Measurements from ENCODE around the gene NRF1.

The NRF1 gene

GRCh38 chr7:129784437-129784782 lies 172.9 kb downstream of the NRF1 start:
- peak overlapping the region in 5 of 11 experiments; percentile 61 to 95 (median 73); a peak in 9 of 22 replicates for H3K4me2 ChIP-seq
- H3K9me3 ChIP-seq (replicated peaks in 1 of 11) = peaks cover 0 to 8% (median 0%) of the 10 kb centered on the region in 11 experiments; a peak in 3 of 22 replicates
- H3K27ac ChIP-seq = no peak overlapping the region
- peaks cover 82 to 97% (median 94%) of the 10 kb centered on the region in 11 experiments for H3K27me3 ChIP-seq
- H3K9ac ChIP-seq = no peak overlapping the region
- no peak for TF ChIP-seq Cebpa-rat (IDR thresholded peaks at IDR 0.05)
- H3K36me3 ChIP-seq = no peaks in the 10 kb centered on the region
- H3K4me3 ChIP-seq = peak overlapping the region in 2 of 10 experiments; percentile 53 to 54; a peak in 1 of 20 replicates
- H4K20me1 ChIP-seq = peaks cover 0 to 71% (median 64%) of the 10 kb centered on the region in 11 experiments; a peak in 19 of 22 replicates
- H3K4me1 ChIP-seq = peaks cover 32 to 56% (median 41%) of the 10 kb centered on the region in 10 experiments

GRCh38 chr7:129784783-129785684 lies 173.5 kb downstream of the NRF1 start:
- TF ChIP-seq Cebpa-rat (IDR thresholded peaks at IDR 0.05) = no peak
- Histone ChIP-seq H3K27ac (no peak overlapping the region), H4K20me1 (peaks cover 0 to 66% (median 59%) of the 10 kb centered on the region in 11 experiments; a peak in 19 of 22 replicates), H3K4me3 (peak overlapping the region in 6 of 10 experiments; percentile 1 to 54 (median 35); a peak in 8 of 20 replicates), H3K36me3 (no peaks in the 10 kb centered on the region), H3K9me3 (replicated peaks in 1 of 11) (peaks cover 0 to 8% (median 0%) of the 10 kb centered on the region in 11 experiments; a peak in 3 of 22 replicates), H3K27me3 (peaks cover 76 to 91% (median 88%) of the 10 kb centered on the region in 11 experiments), H3K4me2 (peak overlapping the region in 10 of 11 experiments; percentile 4 to 95 (median 48); a peak in 17 of 22 replicates), H3K9ac (peak overlapping the region in 1 of 11 experiments; percentile 37; a peak in 2 of 22 replicates), H3K4me1 (peaks cover 28 to 51% (median 39%) of the 10 kb centered on the region in 10 experiments)

GRCh38 chr7:129785685-129786514 lies 174.4 kb downstream of the NRF1 start:
- no peaks in the 10 kb centered on the region for H3K36me3 ChIP-seq
- peaks cover 21 to 44% (median 32%) of the 10 kb centered on the region in 10 experiments for H3K4me1 ChIP-seq
- H3K9ac ChIP-seq = peak overlapping the region in 2 of 11 experiments; percentile 14 to 37; a peak in 4 of 22 replicates
- peaks cover 0 to 8% (median 0%) of the 10 kb centered on the region in 11 experiments; a peak in 3 of 22 replicates for H3K9me3 ChIP-seq (replicated peaks in 1 of 11)
- peaks cover 0 to 61% (median 52%) of the 10 kb centered on the region in 11 experiments; a peak in 19 of 22 replicates for H4K20me1 ChIP-seq
- peak overlapping the region in 9 of 11 experiments; percentile 4 to 95 (median 61); a peak in 15 of 22 replicates for H3K4me2 ChIP-seq
- peaks cover 67 to 82% (median 80%) of the 10 kb centered on the region in 11 experiments for H3K27me3 ChIP-seq
- TF ChIP-seq Cebpa-rat (IDR thresholded peaks at IDR 0.05) = no peak
- peak overlapping the region in 5 of 10 experiments; percentile 19 to 54 (median 38); a peak in 7 of 20 replicates for H3K4me3 ChIP-seq
- no peak overlapping the region for H3K27ac ChIP-seq

GRCh38 chr7:129786825-129787563 lies 175.5 kb downstream of the NRF1 start:
- no peaks in the 10 kb centered on the region for H3K36me3 ChIP-seq
- H3K4me1 ChIP-seq = peaks cover 11 to 34% (median 21%) of the 10 kb centered on the region in 10 experiments
- peaks cover 56 to 71% (median 69%) of the 10 kb centered on the region in 11 experiments for H3K27me3 ChIP-seq
- H3K27ac ChIP-seq = no peak overlapping the region
- no peak for TF ChIP-seq Cebpa-rat (IDR thresholded peaks at IDR 0.05)
- no peak overlapping the region for H3K4me3 ChIP-seq
- H3K9ac ChIP-seq = no peak overlapping the region
- peaks cover 0 to 52% (median 41%) of the 10 kb centered on the region in 11 experiments; a peak in 19 of 22 replicates for H4K20me1 ChIP-seq
- no peak overlapping the region for H3K4me2 ChIP-seq
- H3K9me3 ChIP-seq (replicated peaks in 1 of 11) = peaks cover 0 to 8% (median 0%) of the 10 kb centered on the region in 11 experiments; a peak in 3 of 22 replicates

- no peaks in the 10 kb centered on the region for H3K36me3 ChIP-seq
- H3K4me2 ChIP-seq = no peak overlapping the region
- TF ChIP-seq Cebpa-rat (IDR thresholded peaks at IDR 0.05) = no peak
- H3K27me3 ChIP-seq = peaks cover 36 to 51% (median 49%) of the 10 kb centered on the region in 11 experiments
- H3K9ac ChIP-seq = no peak overlapping the region
- H3K27ac ChIP-seq = no peak overlapping the region
- H4K20me1 ChIP-seq = peaks cover 0 to 32% (median 21%) of the 10 kb centered on the region in 11 experiments; a peak in 18 of 22 replicates
- no peak overlapping the region for H3K4me3 ChIP-seq
- H3K4me1 ChIP-seq = peaks cover 11 to 21% (median 16%) of the 10 kb centered on the region in 10 experiments
- H3K9me3 ChIP-seq (replicated peaks in 1 of 11) = no peaks in the 10 kb centered on the region
Measured at GRCh38 chr7:129789000-129789399, 177.5 kb downstream of the NRF1 start.

GRCh38 chr7:129789652-129790051 lies 178.1 kb downstream of the NRF1 start:
- H3K27me3 ChIP-seq = peaks cover 30 to 45% (median 43%) of the 10 kb centered on the region in 11 experiments
- H3K27ac ChIP-seq = no peak overlapping the region
- no peak overlapping the region for H3K4me2 ChIP-seq
- H4K20me1 ChIP-seq = peaks cover 0 to 27% (median 16%) of the 10 kb centered on the region in 11 experiments; a peak in 18 of 22 replicates
- peaks cover 11 to 15% (median 14%) of the 10 kb centered on the region in 10 experiments for H3K4me1 ChIP-seq
- H3K36me3 ChIP-seq = no peaks in the 10 kb centered on the region
- no peaks in the 10 kb centered on the region for H3K9me3 ChIP-seq (replicated peaks in 1 of 11)
- H3K4me3 ChIP-seq = no peak overlapping the region
- no peak for TF ChIP-seq Cebpa-rat (IDR thresholded peaks at IDR 0.05)
- H3K9ac ChIP-seq = no peak overlapping the region

- Histone ChIP-seq H3K9ac (no peak overlapping the region), H3K4me2 (no peak overlapping the region), H3K9me3 (replicated peaks in 1 of 11) (no peaks in the 10 kb centered on the region), H3K27ac (no peak overlapping the region), H3K4me1 (peaks cover 6 to 10% (median 9%) of the 10 kb centered on the region in 10 experiments), H3K4me3 (no peak overlapping the region), H3K27me3 (peaks cover 25 to 40% (median 38%) of the 10 kb centered on the region in 11 experiments), H3K36me3 (no peaks in the 10 kb centered on the region), H4K20me1 (peaks cover 0 to 22% (median 11%) of the 10 kb centered on the region in 11 experiments; a peak in 18 of 22 replicates)
- no peak for TF ChIP-seq Cebpa-rat (IDR thresholded peaks at IDR 0.05)
Measured at GRCh38 chr7:129790136-129790535, 178.6 kb downstream of the NRF1 start.

GRCh38 chr7:129792721-129793120 lies 181.2 kb downstream of the NRF1 start:
- no peak for TF ChIP-seq Cebpa-rat (IDR thresholded peaks at IDR 0.05)
- Histone ChIP-seq H3K4me2 (no peak overlapping the region), H3K4me3 (no peak overlapping the region), H3K9me3 (replicated peaks in 1 of 11) (no peaks in the 10 kb centered on the region), H4K20me1 (peaks cover 0 to under 1% (median 0%) of the 10 kb centered on the region in 11 experiments; a peak in 2 of 22 replicates), H3K4me1 (no peaks in the 10 kb centered on the region), H3K27me3 (peaks cover 0 to 14% (median 12%) of the 10 kb centered on the region in 11 experiments; a peak in 18 of 22 replicates), H3K9ac (no peak overlapping the region), H3K27ac (no peak overlapping the region), H3K36me3 (no peaks in the 10 kb centered on the region)

All from BLaER1 treated with 17β-estradiol and CSF1 and Interleukin-3, amounts not matched to agents 10 nM and 100 nM (cell line).